Stomach smooth muscle (tissue), 2 donors: Measurements from ENCODE around the gene PRM2.

Experiments
- H3K27ac ChIP-seq: one replicate; pipeline ENCODE4 v1.7.0; 2013; ENCODE audit warnings: mild to moderate bottlenecking, low read length, inconsistent platforms
- H3K27me3 ChIP-seq, 2 donors: one replicate each; pipeline ENCODE4 v1.7.0; 2013; ENCODE audit warnings: low read length in 2 of 2; ENCODE audit not compliant: insufficient read depth in 2 of 2, control insufficient read depth in 1 of 2
- H3K36me3 ChIP-seq, 2 donors: one replicate each; pipeline ENCODE4 v1.7.0; 2013; ENCODE audit warnings: low read length in 2 of 2; ENCODE audit not compliant: control insufficient read depth in 2 of 2, insufficient read depth in 2 of 2
- H3K4me1 ChIP-seq: one replicate; pipeline ENCODE4 v1.7.0; 2013; ENCODE audit warnings: low read length; ENCODE audit not compliant: control insufficient read depth, insufficient read depth
- H3K4me3 ChIP-seq, 2 donors: one replicate each; pipeline ENCODE4 v1.7.0; 2013; ENCODE audit warnings: low read length in 2 of 2
- H3K9ac ChIP-seq, 2 donors: one replicate each; pipeline ENCODE4 v1.7.0; 2013; ENCODE audit warnings: low read length in 2 of 2, mild to moderate bottlenecking in 1 of 2
- H3K9me3 ChIP-seq, 2 donors: one replicate each; pipeline ENCODE4 v1.7.0; 2013; ENCODE audit warnings: low read length in 2 of 2; ENCODE audit not compliant: control insufficient read depth in 2 of 2
- donor health status: healthy.
- donor health status: Pancreatic carcinoma.

PRM2 gene

DNA sequence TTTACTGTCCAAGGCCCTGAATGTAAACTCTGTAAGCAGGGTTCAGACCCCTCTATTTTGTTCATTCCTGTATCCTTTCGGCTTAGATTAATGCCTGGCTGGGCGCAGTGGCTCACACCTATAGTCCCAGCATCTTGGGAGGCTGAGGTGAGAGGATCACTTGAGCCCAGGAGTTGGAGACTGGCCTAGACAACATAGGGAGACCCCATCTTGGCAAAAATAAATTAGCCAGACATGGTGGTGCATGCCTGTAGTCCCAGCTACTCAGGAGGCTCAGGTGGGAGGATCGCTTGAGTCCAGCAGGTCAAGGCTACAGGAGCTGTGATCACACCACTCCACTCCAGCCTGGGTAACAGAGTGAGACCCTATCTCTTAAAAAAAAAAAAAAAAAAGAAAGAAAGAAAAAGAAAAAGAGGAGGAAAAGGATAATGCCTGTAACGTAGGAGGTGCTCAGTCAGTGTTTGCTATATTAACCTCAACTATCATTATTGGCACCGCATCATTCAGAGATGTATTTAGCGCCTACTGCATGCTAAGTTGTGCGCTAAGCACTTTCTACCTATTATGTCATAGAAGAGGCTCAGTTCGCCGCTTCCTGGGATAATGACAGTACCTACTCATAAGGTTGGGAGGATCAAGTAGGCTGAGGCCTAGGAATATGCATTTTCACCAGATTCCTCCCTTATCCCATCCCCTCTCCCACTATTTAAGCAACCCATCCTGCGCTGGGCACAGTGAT is 25.3 kb downstream of the PRM2 start:
- H3K27ac ChIP-seq, result no peak overlapping the region
- H3K9me3 ChIP-seq, result no peaks in the 10 kb centered on the region
- peaks cover 21% of the 10 kb centered on the region for H3K4me1 ChIP-seq
- no peak overlapping the region for H3K4me3 ChIP-seq
- H3K9ac ChIP-seq, result no peak overlapping the region
- peaks cover 0 to 6% of the 10 kb centered on the region in 2 donors for H3K36me3 ChIP-seq
- H3K27me3 ChIP-seq, result no peaks in the 10 kb centered on the region

DNA sequence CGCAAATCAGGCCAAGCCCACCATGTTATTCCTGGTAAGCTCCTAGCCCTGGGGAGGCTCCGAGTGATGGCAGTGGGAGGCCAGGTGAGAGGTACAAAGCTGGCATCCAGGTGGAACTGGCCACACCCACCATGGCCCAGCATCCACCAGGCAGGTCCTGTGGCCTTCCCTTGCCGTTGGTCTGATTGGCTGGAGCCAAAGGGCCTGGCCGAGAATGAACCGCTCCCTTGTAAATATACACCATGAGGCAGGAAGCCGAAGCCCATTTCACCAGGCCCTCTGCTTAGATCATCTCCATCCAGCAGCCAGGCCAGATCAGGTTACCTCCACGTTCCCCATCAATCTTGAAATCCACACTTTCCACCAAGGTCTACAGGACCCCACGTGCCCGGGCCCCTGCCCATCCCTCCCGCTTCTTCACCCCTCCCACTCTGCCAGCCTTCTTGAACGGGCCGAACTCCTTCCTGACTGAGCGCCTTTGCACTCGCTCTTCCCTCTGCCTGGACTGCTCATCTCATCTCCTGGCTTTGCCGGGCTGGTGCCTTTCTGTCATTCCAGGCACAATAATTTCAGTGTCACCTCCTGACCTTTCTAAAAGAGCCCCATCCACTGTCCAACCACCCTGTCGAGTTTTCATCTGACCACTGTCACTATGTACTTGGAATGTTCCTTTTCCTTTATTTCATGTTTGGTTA is 26.0 kb downstream of the PRM2 start:
- H3K27ac ChIP-seq, result no peak overlapping the region
- no peaks in the 10 kb centered on the region for H3K9me3 ChIP-seq
- H3K27me3 ChIP-seq, result no peaks in the 10 kb centered on the region
- H3K4me3 ChIP-seq, result no peak overlapping the region
- H3K9ac ChIP-seq, result no peak overlapping the region
- H3K36me3 ChIP-seq, result peaks cover 0 to 6% of the 10 kb centered on the region in 2 donors
- H3K4me1 ChIP-seq, result peaks cover 18% of the 10 kb centered on the region

DNA sequence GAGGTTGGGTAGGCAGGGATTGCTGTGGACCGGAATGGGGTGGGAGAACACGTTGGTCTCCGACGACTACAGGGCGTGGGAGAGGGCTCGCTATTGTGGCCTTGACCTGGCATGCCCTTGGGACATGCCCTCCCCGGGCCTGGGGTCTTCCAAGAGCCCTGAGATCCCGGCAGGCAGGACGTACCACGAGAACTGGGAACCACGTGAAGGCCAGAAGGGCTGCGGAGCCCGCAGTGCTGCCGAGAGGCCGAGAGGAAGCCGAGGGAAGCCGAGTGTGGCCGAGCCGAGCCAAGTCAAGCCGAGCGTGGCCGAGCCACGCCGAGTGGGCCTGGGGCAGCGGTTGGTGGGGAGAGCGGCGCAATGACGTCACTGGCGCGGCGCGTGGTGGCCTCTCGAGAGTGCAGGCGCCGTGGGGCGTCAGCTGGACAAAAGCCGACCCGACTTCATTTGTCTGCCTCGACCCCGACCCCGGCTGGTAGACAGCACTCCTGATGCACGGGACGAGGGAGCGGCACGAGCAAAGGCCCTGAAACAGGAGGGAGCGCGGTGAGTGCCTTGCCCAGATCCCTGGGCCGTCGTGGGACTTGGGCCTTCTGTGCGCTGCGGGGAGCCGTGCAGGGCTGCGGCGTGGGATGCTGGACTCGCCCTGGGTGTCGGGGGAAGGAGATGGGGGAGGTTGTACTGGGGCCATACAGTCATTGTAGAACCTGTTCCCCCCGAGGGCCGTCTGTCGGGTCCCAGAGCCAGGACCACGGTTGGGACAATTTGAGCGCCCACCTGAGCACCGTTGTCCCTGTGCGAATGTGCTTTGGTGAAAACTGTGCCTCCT is 26.8 kb downstream of the PRM2 start:
- no peak overlapping the region for H3K4me3 ChIP-seq
- no peaks in the 10 kb centered on the region for H3K27me3 ChIP-seq
- peaks cover 10% of the 10 kb centered on the region for H3K4me1 ChIP-seq
- H3K36me3 ChIP-seq, result peaks cover 0 to 6% of the 10 kb centered on the region in 2 donors
- no peak overlapping the region for H3K27ac ChIP-seq
- H3K9me3 ChIP-seq, result no peaks in the 10 kb centered on the region
- H3K9ac ChIP-seq, result no peak overlapping the region

DNA sequence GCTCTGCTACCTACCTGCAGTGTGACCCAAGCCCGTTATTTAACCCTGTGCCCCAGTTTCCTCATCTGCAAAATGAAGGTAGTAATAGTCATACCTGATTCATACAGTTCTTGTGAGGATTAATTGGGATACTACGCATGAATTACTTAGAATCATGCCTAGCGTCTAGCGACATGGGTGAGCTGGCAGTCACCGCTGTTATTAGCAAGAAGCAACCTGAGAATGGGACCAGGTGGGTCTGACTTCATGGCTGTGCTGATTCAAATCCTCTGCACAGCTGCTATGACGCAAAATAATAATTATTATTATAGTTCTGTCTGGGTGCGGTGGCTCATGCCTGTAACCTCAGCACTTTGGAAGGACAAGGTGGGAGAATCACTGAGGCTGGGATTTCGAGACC is 28.1 kb downstream of the PRM2 start:
- H3K4me3 ChIP-seq, result no peak overlapping the region
- H3K27ac ChIP-seq, result no peak overlapping the region
- H3K9me3 ChIP-seq, result no peaks in the 10 kb centered on the region
- peaks cover 0 to 6% of the 10 kb centered on the region in 2 donors for H3K36me3 ChIP-seq
- no peak overlapping the region for H3K9ac ChIP-seq
- H3K27me3 ChIP-seq, result no peaks in the 10 kb centered on the region
- H3K4me1 ChIP-seq, result no peaks in the 10 kb centered on the region

DNA sequence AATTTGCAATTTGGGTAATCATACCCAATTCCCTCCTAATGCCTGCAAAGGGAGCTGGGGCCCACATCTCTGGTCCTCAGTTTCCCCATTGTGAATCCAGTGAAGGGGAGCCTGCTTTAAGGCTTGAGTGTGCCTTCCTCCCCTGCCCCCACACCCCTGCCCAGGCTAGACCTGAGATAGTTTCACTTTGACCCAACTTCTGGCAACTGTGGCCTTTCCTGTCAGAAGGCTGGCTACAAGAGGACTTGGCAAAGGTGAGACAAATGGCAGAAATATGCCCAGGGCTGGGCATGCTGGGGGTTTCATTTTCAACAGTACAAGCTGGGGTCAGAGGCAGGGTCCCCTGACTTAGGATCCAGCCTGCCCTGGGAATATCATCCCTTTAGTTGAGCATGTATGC is 30.3 kb downstream of the PRM2 start:
- no peaks in the 10 kb centered on the region for H3K27me3 ChIP-seq
- no peak overlapping the region for H3K27ac ChIP-seq
- H3K9ac ChIP-seq, result no peak overlapping the region
- H3K4me3 ChIP-seq, result no peak overlapping the region
- no peaks in the 10 kb centered on the region for H3K36me3 ChIP-seq
- no peaks in the 10 kb centered on the region for H3K9me3 ChIP-seq
- no peaks in the 10 kb centered on the region for H3K4me1 ChIP-seq

DNA sequence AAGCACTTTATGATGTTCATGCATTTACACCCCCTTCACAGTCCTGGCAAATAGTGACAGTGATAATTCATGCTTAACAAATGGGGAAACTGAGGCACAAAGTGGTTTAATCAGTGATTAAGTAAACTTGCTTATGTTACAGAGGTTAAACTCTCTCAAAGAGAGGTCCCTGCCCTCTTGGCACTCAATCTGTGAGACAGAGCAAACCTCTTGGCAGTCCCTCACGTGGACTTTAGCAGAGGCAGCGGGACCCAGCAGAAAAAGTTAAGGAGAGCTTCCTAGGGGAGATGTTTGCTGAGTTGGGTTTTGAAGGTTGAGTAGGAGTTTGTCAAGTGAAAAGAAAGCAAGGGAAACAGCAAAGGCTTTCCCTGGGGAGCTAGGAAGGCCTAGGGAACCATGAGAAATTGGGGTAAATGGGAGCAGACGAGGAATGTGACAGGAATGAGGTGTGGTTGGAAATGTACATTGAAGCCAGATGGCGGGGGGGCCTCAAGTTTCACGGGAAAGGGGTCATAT is 31.0 kb downstream of the PRM2 start:
- H3K27me3 ChIP-seq, result no peaks in the 10 kb centered on the region
- H3K4me3 ChIP-seq, result no peak overlapping the region
- no peaks in the 10 kb centered on the region for H3K36me3 ChIP-seq
- no peak overlapping the region for H3K9ac ChIP-seq
- H3K9me3 ChIP-seq, result no peaks in the 10 kb centered on the region
- H3K27ac ChIP-seq, result no peak overlapping the region
- peaks cover 4% of the 10 kb centered on the region for H3K4me1 ChIP-seq

DNA sequence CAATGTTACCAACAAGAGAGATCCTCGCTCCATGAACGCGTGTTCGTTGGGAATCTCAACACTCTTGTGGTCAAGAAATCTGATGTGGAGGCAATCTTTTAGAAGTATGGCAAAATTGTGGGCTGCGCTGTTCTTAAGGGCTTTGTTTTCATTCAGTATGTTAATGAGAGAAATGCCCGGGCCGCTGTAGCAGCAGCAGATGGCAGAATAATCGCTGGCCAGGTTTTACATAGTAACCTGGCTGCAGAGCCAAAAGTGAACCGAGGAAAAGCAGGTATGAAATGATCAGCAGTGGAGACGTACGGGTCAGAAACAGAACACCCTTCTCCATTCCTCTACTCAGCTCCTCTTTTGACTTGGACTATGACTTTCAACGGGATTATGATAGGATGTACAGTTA is 33.6 kb downstream of the PRM2 start:
- H3K9me3 ChIP-seq, result no peaks in the 10 kb centered on the region
- no peak overlapping the region for H3K27ac ChIP-seq
- peaks cover 4% of the 10 kb centered on the region for H3K4me1 ChIP-seq
- no peak overlapping the region for H3K4me3 ChIP-seq
- no peaks in the 10 kb centered on the region for H3K36me3 ChIP-seq
- H3K27me3 ChIP-seq, result no peaks in the 10 kb centered on the region
- H3K9ac ChIP-seq, result no peak overlapping the region

DNA sequence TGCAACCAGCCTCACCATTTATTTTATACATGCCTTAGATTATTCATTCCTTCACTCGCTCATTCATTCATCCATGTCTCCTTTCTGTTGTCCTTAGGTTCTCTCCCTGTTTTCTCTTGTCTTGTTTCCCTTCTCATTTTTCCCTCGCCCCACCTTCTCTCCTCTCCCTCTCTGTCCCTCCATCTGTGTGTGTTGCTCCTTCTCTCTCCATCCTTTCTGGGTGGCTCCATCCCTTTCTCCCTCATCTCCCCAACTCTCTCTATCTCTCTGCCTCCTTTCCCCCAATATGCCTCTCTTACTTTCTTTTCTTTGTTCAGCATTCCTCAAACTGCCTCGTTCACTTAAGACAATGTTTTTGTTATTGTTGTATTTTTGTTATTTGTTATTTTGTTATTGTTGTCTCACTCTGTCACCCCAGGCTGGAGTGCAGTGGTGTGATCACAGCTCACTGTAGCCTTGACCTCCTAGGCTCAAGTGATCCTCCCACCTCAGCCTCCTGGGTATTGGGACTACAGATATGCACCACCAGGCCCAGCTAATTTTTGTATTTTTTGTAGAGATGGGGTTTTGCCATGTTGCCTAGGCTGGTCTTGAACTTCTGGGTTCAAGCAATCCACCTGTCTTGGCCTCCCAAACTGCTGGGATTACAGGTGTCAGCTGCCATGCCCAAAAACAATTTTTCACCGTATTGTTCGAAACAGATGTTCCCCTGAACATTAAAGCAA is 34.6 kb downstream of the PRM2 start:
- peaks cover 4% of the 10 kb centered on the region for H3K4me1 ChIP-seq
- no peaks in the 10 kb centered on the region for H3K36me3 ChIP-seq
- H3K27me3 ChIP-seq, result no peaks in the 10 kb centered on the region
- no peak overlapping the region for H3K4me3 ChIP-seq
- no peak overlapping the region for H3K9ac ChIP-seq
- no peaks in the 10 kb centered on the region for H3K9me3 ChIP-seq
- H3K27ac ChIP-seq, result no peak overlapping the region

DNA sequence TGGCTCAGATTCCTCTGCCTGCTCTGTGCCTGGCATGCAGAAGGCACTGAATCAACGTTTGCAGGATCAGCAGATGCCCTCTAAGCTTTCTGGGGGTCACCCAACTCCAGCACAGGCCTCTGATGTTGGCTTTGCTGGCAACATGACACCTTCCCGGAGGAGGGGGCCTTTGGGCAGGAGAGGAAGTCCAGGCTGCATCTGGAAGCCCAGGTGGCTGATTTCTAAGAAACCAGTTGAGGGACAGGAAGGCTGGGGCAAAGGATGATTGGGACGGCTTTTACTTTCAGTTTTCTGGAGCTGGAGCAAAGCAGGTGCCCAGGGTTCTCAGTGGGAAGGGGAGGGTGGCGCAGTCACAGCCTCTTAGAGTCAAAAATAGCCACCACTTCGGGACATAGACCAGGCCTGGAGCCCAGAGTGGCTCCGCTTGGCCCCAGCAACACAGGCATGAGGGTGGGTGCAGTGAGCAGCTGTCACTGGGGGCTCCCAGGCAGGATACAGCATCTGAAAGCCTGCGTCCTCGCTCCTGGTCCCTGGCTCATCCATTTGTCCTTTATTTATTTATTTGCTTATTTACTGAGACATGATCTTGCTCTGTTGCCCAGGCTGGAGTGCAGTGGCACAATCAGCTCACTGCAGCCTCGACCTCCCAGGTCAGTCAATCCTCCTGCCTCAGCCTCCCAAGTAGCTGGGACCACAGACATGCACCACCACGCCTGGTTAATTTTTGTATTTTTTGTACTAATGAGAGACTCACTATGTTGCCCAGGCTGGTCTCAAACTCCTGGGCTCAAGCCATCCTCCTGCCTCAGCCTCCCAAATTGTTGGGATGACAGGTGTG is 35.4 kb downstream of the PRM2 start:
- H3K4me3 ChIP-seq, result peak overlapping the region in 1 of 2 donors; percentile 52

More for the DNA sequence above, 35.4 kb downstream of the PRM2 start:
- Histone ChIP-seq H3K9me3 (no peaks in the 10 kb centered on the region), H3K4me1 (peaks cover 4% of the 10 kb centered on the region), H3K9ac (no peak overlapping the region), H3K27me3 (no peaks in the 10 kb centered on the region), H3K27ac (no peak overlapping the region), H3K36me3 (no peaks in the 10 kb centered on the region)
